Aorta (tissue), 5 donors: ENCODE results near the gene TNFRSF25. TPM values are rescaled to one million over a fixed set of nuclear protein-coding genes. Genes with fewer than 3 reads are reported as not detected.

ENCODE experiments used
- ATAC-seq: fragments of 200-7000 bp; cut with Tn5 transposase; one replicate; pipeline ENCODE4 v1.9.1; 2022; ENCODE audit warnings: moderate library complexity; ENCODE audit not compliant: low FRiP score
- DNase-seq, 2 donors: peaks; one replicate each; pipeline ENCODE4 v3.0.0-alpha.2; 2020
- H3K27ac ChIP-seq, 2 donors: one replicate each; pipeline ENCODE4 v1.5.1; 2013; ENCODE audit warnings: low read length in 2 of 2, mild to moderate bottlenecking in 2 of 2, moderate library complexity in 2 of 2, control low read depth in 1 of 2, inconsistent platforms in 1 of 2, low read depth in 1 of 2
- H3K27me3 ChIP-seq, 2 donors: one replicate each; pipeline ENCODE4 v1.6.1; 2013; ENCODE audit warnings: control low read depth in 1 of 2, low read length in 1 of 2, mild to moderate bottlenecking in 1 of 2, moderate library complexity in 1 of 2; ENCODE audit not compliant: insufficient read depth in 2 of 2, control insufficient read depth in 1 of 2
- H3K36me3 ChIP-seq, 2 donors: one replicate each; pipeline ENCODE4 v1.6.1; 2013; ENCODE audit warnings: control low read depth in 1 of 2, low read length in 1 of 2, mild to moderate bottlenecking in 1 of 2; ENCODE audit not compliant: insufficient read depth in 2 of 2, control insufficient read depth in 1 of 2
- H3K4me1 ChIP-seq, 2 donors: one replicate each; pipeline ENCODE4 v1.6.1; 2013; ENCODE audit warnings: low read length in 2 of 2, control low read depth in 1 of 2, mild to moderate bottlenecking in 1 of 2, moderate library complexity in 1 of 2; ENCODE audit not compliant: insufficient read depth in 2 of 2, control insufficient read depth in 1 of 2
- H3K4me3 ChIP-seq, 2 donors: one replicate each; pipeline ENCODE4 v1.5.1; 2013; ENCODE audit warnings: low read length in 2 of 2, control low read depth in 1 of 2, mild to moderate bottlenecking in 1 of 2
- H3K9me3 ChIP-seq: one replicate; pipeline ENCODE4 v1.6.1; 2013; ENCODE audit warnings: mild to moderate bottlenecking, low read length; ENCODE audit not compliant: control insufficient read depth
- WGBS, 2 donors: extraction: QIAGEN DNeasy Blood & Tissue Kit; methylation state at CpG; one replicate each; pipeline ENCODE4 v1.1.7; 2013; 5-methylcytosine and 5-hydroxymethylcytosine counted together
- intact Hi-C, 2 donors: fragments of 100-400 bp; cut with DNase I; formaldehyde crosslinking; loops; one replicate each; pipeline versions ENCODE4 v1.14.2 to v1.15.0; 2022
- polyA plus RNA-seq, 2 donors: library from polyadenylated mRNA; stranded (reverse); fragments of 200-250 nt; gene quantifications; one replicate each; pipeline ENCODE4 v1.2.3, GENCODE V29; 2013
- total RNA-seq, 2 donors: library from RNA; stranded (reverse); fragmentation: NEBNext Ultra II Directional; extraction: Animal tissue kit (Norgen Biotek cat#: 25700); gene quantifications; one replicate each; pipeline ENCODE4 v1.2.1, GENCODE V29; 2021
- donor health status: healthy with polysubstance abuse.
- donor health status: Bipolar disorder and iron deficiency.
- donor health status: DM: no; HTN: no; CAD: no.
- donor health status: DM: no; HTN: no; CAD: no.
- donor health status: DM: yes; HTN: yes; CAD: no.

The TNFRSF25 gene
- total and polyA plus RNA-seq, 4 donors, result 6.5 to 34.6 (median 16.3) TPM

DNA sequence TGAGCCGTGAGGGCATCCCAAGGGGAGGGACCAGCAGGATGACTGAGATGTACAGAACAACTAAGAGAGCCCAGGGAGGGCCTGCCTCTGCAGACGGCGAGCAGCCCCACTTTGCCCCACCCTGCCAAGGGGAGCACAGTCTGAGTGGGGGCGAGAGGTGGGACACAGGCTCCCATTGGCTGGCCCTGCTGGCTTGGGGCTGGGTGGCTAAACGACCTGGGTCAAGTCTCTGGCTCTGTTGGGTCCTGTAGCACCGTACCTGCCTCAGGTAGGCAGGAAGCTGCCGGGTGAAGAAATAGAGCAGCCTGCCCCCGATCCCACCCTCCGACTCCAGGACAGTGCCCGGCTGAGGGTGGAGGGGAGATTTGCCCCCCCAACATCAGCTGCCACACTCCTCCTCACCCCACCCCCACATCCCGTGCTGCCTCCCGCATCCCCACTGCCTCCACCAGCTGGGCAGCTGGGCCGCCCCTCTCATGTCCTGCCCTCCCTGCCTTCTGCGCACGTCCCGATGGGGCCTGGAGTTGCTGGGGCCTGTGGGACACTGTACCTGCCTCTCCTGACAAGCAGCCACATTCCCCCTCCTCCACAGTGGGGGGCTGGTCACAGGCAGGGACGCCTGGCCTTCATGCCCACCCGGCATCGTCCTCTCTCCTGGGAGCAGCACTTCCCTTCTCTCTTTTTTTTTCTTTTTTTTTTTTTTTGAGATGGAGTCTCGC is 38.1 kb upstream of the TNFRSF25 start:
- H3K27ac ChIP-seq, result no peak overlapping the region
- no peaks in the 10 kb centered on the region for H3K36me3 ChIP-seq
- intact Hi-C loops, result no loop called here
- DNase-seq (no peak), ATAC-seq (no peak)
- 87 to 91% methylated on average over 20 of the region's 20 CpGs for WGBS, 2 donors
- H3K9me3 ChIP-seq, result no peaks in the 10 kb centered on the region
- no peak overlapping the region for H3K4me3 ChIP-seq
- H3K27me3 ChIP-seq, result no peaks in the 10 kb centered on the region
- peaks cover 3 to 6% of the 10 kb centered on the region in 2 donors for H3K4me1 ChIP-seq

DNA sequence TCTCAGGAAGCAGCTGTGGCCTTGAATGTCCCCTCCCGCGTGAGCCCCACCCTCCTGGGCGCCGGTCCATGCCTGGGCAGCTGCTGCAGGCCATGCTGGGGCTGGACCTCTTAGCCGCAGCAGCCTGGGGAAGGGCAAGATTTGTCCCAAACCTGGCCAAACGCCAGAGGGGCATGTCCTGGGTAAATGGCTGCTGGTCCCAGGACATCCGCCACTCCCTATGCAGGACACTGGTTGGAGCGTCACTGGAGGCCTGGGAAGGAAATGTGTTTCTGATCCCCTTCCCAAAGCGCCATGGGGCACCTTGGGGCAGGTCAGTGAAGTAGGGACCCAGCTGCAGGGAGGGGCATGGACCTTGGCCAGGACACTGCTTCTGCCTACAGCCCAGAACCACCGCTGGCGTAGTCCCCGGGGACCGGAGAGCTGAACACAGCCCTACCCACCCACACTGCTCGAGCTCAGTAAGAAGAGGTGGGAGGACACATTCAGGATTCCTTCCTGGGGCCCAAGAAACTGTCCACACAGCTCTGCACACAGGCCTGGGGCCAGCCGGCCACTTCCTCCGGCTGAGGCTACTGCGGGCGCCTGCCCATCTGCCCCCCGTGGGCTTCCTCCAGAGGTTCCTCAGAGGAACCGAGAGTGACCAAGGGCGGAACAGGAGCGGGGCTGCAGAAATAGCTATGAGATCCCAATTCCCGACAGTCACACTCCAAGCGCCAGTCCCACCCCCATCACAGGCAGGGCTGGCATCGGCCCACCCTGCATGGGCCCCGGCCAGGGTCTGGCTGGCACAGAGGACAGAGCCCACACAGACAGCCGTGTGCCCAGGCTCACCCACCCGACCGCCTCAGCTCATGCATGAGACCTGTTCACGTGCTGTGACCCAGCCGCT is 36.3 kb upstream of the TNFRSF25 start:
- Histone ChIP-seq H3K4me1 (peaks cover 3 to 6% of the 10 kb centered on the region in 2 donors), H3K4me3 (no peak overlapping the region), H3K27ac (no peak overlapping the region), H3K27me3 (no peaks in the 10 kb centered on the region), H3K9me3 (no peaks in the 10 kb centered on the region), H3K36me3 (no peaks in the 10 kb centered on the region)
- intact Hi-C loops, result no loop called here
- peak; percentile 64 for ATAC-seq
- whole genome bisulfite sequencing, 2 donors, result 15 to 17% methylated on average over 31 of the region's 31 CpGs
- peak; percentile 91 to 92 for DNase-seq

DNA sequence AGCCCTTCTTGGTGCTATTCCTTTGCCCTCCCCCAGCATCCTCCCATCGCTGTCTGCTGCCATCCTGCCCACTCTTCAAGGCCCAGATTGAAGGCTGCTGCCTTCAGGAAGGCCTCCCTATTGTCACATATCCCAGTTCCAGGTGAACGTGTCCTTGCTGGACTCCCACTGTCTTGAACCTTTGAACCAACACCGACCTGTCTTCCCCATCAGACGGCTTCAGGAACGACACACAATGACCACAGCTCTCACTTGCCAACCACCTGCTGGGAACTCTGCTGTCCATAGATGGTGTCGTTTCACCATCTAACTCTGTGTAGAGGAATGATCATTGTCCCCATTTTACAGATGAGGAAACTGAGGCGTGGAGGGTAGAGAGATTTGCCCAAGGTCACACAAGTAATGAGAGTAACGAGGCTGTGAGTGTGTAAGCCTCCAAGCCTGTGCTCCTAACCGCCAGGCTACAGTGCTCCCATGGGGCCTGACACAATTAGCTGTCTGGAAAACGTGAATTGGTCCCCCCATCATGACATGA is 35.4 kb upstream of the TNFRSF25 start:
- Histone ChIP-seq H3K4me3 (no peak overlapping the region), H3K9me3 (no peaks in the 10 kb centered on the region), H3K27me3 (no peaks in the 10 kb centered on the region), H3K27ac (peak overlapping the region in 1 of 2 donors; percentile 30), H3K36me3 (no peaks in the 10 kb centered on the region), H3K4me1 (peaks cover 3 to 6% of the 10 kb centered on the region in 2 donors)
- 61 to 62% methylated on average over 10 of the region's 10 CpGs for WGBS, 2 donors
- intact Hi-C loops, result no loop called here
- ATAC-seq (no peak), DNase-seq (no peak)

DNA sequence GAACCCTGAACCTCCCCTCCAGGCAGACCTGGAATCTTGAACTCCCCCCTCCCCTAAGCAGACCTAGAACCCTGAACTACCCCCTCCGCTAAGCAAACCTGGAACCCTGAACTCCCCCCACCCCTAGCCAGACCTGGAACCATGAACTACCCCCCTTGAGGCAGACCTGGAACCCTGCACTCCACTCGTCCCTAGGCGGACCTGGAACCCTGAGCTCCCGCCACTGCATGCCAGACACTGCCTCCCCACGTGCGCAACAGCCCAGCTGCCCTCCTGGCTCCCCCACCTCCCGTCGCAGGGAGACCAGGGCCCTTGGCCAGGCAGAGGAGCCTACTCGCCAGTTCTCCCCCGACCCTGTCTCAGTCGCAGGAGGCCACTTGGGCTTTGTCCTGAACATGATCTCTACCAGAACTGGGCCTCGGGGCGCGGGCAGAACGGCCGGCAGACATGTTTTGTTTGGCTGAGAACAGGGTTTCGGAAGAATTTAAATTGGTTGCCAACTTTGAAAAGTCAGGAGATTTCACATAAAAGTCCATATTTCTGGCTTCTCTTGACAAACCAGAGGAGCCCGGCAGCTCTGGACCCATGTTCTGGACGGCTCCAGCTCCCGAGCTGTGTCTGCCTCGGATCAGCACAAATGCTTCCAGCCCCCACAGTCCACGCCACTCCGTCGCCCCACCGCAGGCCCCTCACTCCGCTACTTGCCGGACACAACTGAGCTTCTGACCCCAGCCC is 34.7 kb upstream of the TNFRSF25 start:
- ATAC-seq (peak; percentile 27), DNase-seq (no peak)
- Histone ChIP-seq H3K4me3 (no peak overlapping the region), H3K27me3 (no peaks in the 10 kb centered on the region), H3K9me3 (no peaks in the 10 kb centered on the region), H3K27ac (peak overlapping the region in 1 of 2 donors; percentile 30), H3K36me3 (no peaks in the 10 kb centered on the region), H3K4me1 (peaks cover 3 to 6% of the 10 kb centered on the region in 2 donors)
- WGBS, 2 donors, result 11% methylated on average over 27 of the region's 27 CpGs
- intact Hi-C loops, result no loop called here

DNA sequence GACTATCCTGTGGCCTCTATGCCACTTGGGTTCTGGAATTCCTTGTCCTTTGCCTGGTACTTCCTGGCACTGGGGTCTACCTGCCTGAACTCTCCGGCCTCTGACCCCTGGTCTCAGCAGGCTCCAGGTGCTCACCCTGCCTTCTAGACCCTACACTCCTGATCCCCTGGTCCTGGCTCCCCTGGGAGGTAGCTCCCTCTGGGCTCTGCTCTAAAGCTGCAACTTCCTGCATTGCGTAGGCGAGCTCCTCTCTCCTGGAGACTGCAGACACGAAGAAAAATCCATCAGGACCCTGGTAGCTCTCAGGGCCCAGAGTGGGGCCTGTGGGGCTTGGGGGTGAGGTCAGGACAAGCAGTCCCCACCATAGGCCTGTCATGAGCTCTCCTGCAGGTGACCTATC is 33.3 kb upstream of the TNFRSF25 start:
- intact Hi-C loops, result no loop called here

DNA sequence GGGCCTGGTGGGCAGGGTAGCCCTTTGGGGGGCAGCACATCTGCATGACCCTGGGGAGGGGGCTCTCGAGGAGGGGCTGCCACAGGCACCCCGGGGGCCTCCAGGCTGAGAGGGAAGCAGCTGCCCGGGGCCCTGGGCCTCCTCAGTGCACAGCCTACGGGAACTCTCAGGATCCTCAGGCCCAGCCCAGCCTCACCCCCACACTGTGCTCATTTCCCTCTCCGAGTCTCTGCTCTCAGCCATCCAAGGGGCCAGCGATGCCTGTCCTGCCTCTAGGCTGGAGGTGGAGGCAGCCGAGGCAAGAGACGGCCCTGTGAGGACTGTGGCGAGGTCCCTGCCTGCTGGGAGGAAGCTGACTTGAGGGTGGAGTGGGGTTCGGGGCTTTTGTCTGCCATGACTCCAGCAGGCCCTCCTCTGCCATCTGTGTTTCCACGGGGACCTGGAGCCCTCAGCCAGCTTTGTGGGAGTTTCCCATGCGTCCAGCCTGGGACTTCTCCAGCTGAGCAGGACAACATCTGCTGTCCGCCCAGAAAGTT is 32.7 kb upstream of the TNFRSF25 start:
- Histone ChIP-seq H3K27ac (no peak overlapping the region), H3K9me3 (no peaks in the 10 kb centered on the region), H3K4me3 (no peak overlapping the region), H3K4me1 (peaks cover 3 to 6% of the 10 kb centered on the region in 2 donors), H3K36me3 (no peaks in the 10 kb centered on the region), H3K27me3 (no peaks in the 10 kb centered on the region)
- DNase-seq (no peak), ATAC-seq (no peak)
- 64 to 75% methylated on average over 12 to 13 of the region's 13 CpGs for WGBS, 2 donors
- intact Hi-C loops, result no loop called here

More for the DNA sequence above, 33.3 kb upstream of the TNFRSF25 start:
- no peak overlapping the region for H3K4me3 ChIP-seq
- peaks cover 3 to 6% of the 10 kb centered on the region in 2 donors for H3K4me1 ChIP-seq
- ATAC-seq (no peak), DNase-seq (no peak)
- H3K36me3 ChIP-seq, result no peaks in the 10 kb centered on the region
- no peaks in the 10 kb centered on the region for H3K9me3 ChIP-seq
- H3K27me3 ChIP-seq, result no peaks in the 10 kb centered on the region
- WGBS, 2 donors, result 87 to 95% methylated on average over 4 of the region's 4 CpGs
- H3K27ac ChIP-seq, result no peak overlapping the region

DNA sequence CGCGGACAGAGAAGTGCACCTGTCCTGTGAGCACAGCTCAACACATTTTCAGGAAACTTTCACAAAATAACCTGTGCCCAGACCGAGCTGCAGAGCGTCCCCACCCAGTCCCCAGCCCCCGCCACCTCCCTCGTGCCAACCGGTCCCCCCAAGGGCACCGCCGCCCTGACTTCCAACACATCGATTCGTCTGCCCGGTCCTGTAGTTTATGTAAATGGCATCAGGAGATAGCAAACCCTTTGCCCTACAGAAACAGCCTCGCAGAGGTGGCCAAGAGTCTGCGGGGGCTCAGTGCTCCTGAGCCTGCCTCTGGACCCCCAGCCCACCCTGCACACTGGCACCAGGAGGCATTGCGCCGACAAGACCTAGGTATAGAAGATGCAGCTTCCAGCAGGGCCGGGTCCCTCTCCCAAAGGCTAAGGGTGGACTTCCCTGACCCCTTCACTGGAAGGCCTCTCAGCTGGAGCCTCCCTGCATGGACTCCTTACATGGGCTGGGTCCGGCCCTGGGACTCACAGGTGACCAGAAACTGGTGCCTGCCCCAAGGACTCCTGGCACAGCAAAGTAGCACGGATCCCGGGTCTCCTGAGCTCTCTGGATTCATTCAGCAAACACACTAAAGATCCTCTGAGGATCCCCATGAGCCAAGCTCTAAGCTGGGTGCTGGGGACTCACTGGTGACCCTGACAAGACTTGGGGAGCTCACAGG is 32.0 kb upstream of the TNFRSF25 start:
- DNase-seq (no peak), ATAC-seq (no peak)
- Histone ChIP-seq H3K27me3 (no peaks in the 10 kb centered on the region), H3K36me3 (no peaks in the 10 kb centered on the region), H3K4me3 (peak overlapping the region; percentile 39 to 73), H3K27ac (no peak overlapping the region), H3K4me1 (peaks cover 3 to 6% of the 10 kb centered on the region in 2 donors), H3K9me3 (no peaks in the 10 kb centered on the region)
- intact Hi-C loops, result no loop called here
- 46 to 47% methylated on average over 20 of the region's 20 CpGs for WGBS, 2 donors
